PFSK-1 (cell line): ENCODE results near the gene XCL2.

Source experiments
- FOXP2 ChIP-seq: optimal IDR thresholded peaks from 2 replicates; pipeline ENCODE3; 2011; ENCODE audit warnings: borderline replicate concordance, control low read depth, inconsistent platforms; ENCODE audit not compliant: insufficient read depth; ENCODE audit errors: extremely low read length, extremely low read depth
- POLR2AphosphoS5 ChIP-seq: IDR thresholded peaks from 2 replicates; pipeline ENCODE4 v1.6.1; 2012; ENCODE audit warnings: low read depth, mild to moderate bottlenecking, control low read depth, low read length, moderate library complexity
- REST ChIP-seq, 2 experiments: IDR thresholded peaks; 2 replicates each; pipeline versions ENCODE4 v1.6.1 to v1.8.0; 2011 to 2012; ENCODE audit warnings: low read depth in 2 of 2, low read length in 2 of 2, control low read depth in 1 of 2, inconsistent platforms in 1 of 2, mild to moderate bottlenecking in 1 of 2, moderate library complexity in 1 of 2; ENCODE audit not compliant: insufficient read depth in 1 of 2
- SIN3A ChIP-seq: IDR thresholded peaks from 2 replicates; pipeline ENCODE4 v1.6.1; 2012; ENCODE audit warnings: mild to moderate bottlenecking, low read length, moderate library complexity, borderline replicate concordance; ENCODE audit not compliant: insufficient read depth
- TAF1 ChIP-seq: IDR thresholded peaks from 2 replicates; pipeline ENCODE4 v1.6.1; 2012; ENCODE audit warnings: low read length, control low read depth, borderline replicate concordance; ENCODE audit not compliant: insufficient read depth

XCL2 gene

DNA sequence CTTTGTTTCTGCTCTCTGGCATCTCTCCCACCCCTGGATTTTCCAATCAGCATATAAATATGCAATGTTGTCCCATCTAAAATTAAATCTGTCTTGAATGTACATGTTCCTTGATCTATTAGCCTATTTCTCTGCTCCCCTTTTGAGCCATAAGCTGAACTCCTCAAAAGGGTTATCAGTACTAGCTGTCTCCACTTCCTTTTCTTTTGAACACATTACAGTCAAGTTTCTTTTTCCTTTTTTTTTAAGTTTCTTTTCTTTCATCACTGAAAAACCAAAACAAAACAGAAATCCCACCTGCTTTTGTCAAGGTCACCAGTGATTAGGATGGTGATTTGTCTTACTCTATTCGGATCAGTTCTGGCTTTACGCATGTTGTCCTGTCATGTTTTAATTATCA lies 29.3 kb downstream of the XCL2 start:
- TF ChIP-seq FOXP2 (no peak), POLR2AphosphoS5 (no peak), REST (IDR thresholded peaks at IDR 0.05; ENCODE audit: insufficient read depth in 1 of 2, low read depth in 2 of 2, low read length in 2 of 2) (no peak), SIN3A (no peak), TAF1 (no peak)

DNA sequence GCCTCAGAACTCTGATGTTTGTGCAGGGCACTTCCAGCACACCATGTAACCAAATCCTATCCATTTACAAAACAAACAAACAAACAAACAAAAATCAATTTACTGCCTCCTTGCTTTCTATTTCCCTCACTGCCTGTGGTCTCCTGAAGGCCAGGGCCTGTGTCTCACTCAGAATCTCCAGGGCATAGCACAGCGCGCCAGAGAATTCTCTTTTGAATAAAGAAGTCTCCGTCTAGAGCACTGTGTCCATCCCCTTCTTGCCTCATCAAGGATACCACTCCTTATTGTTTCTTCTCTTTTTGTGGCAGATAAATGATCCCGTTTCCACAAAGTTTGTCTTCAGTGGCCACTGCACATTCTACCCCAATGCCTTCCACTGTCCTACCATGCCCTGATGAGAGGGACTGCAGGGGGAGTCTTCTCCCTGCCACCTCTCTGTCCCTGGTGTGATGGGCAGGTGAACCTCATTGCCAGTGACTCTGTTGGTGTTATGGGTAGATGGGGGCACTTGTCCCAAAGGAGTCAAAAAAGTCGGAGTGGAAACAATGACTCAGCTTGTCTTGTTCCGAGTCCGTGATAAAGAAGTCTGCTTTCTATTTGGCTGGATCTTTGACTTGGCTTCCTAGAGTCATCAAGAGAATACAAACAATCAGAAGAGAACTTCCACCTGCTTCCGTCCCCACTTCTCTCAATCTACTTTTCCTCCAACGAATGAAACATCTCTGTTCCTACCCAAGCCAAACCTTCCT lies 30.0 kb downstream of the XCL2 start:
- no peak for TF ChIP-seq POLR2AphosphoS5
- TF ChIP-seq REST (IDR thresholded peaks at IDR 0.05; ENCODE audit: insufficient read depth in 1 of 2, low read depth in 2 of 2, low read length in 2 of 2) = no peak
- no peak for TF ChIP-seq SIN3A

GRCh38 chr1:168512864-168513595 lies 30.8 kb downstream of the XCL2 start:
- TF ChIP-seq TAF1 = no peak
- TF ChIP-seq REST (IDR thresholded peaks at IDR 0.05; ENCODE audit: insufficient read depth in 1 of 2, low read depth in 2 of 2, low read length in 2 of 2) = no peak
- no peak for TF ChIP-seq SIN3A
- TF ChIP-seq POLR2AphosphoS5 = no peak
- no peak for TF ChIP-seq FOXP2

- no peak for TF ChIP-seq SIN3A
- TF ChIP-seq POLR2AphosphoS5 = no peak
- TF ChIP-seq FOXP2 = no peak
- no peak for TF ChIP-seq REST (IDR thresholded peaks at IDR 0.05; ENCODE audit: insufficient read depth in 1 of 2, low read depth in 2 of 2, low read length in 2 of 2)
- no peak for TF ChIP-seq TAF1
Measured at GRCh38 chr1:168509875-168510791, 33.7 kb downstream of the XCL2 start.
